Hepatic stellate cell (primary cell): ENCODE results near the gene XXYLT1.
"Not testable (repeated sequence)": the region's sequence is repeated elsewhere in the genome, so short reads cannot be mapped to it uniquely, and the experiment has no call there.

ENCODE experiments used
- DNase-seq: peaks from one replicate; pipeline ENCODE4 v3.0.0; 2011; ENCODE audit warnings: low spot score

Gene XXYLT1

DNA sequence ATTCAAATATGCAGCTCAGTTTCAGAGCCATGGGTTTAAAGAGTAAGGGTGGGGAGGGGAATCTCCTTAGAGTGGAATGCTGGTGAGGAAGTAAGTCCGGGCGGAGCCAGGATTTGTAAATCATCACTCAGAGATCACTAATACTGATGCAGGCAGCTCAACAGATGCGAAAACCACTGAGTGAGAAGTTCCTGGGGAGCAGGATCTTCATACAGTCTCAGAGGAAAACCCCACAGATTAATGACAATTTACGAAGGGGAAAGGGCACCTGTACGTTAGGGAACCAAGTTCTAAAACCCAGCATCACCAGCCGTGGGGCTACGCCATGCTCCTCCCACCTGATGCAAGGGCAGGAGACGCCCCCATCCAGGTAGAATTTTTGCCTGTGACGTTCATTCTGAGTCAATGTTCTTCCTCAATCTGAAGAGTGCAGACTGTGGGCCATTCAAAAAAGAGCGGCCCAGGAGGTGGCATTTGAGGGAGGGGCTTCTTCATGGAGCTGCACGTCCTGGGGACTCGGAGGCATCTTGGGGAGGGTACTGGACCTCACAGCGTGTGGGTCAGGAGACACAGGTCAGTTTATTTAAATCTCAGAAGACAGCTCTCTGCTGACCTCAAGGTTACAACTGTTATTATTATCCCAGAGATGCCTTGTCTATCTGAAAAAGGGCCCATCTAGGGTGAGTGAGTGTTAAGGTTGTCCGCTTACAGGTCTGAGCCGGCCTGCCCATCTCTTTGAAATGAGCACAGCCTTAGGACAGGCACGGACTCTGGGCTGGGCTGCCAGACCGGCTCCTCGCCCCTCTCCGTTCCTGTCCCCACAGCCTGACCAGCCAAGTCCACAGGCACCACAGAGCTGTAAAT, 228.0 kb downstream of the XXYLT1 start:
- no peak for DNase-seq

DNA sequence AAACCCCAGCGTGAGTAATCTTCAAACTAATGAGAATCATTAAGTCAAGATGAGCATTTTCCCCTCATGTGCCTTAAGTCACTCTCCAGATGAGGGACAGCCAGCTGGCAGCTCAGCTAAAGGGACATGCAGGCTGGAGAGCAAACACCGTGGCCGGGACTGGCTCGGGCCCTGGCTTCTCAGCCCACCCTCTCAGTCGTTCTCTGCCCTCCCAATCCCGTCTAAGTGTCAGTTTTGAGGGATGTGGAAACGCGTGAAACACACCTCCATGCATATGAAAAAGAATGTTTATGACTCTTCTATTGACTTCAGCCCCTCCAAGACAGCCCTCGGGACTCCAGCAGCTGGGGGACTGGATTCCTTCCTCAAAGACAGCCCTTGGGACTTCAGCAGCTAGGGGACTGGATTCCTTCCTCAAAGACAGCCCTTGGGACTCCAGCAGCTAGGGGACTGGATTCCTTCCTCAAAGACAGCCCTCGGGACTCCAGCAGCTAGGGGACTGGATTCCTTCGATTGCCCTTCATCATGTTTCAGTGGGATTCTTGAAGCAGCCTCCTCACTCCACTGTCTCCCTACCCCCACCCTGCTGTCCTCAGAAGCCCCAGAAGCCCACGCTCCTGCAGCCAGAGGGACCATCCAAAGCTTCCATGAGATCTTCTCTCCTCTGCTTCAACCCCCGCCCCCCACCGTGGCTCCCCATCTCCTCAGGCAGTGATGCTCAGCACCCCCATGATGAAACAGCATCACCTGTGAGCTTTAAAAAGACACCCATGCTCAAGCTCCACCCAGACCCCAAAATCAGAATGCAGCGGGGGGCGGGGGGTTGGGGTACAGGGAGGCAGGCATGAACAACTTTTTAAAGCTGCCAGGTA, 228.9 kb downstream of the XXYLT1 start:
- no peak for DNase-seq

DNA sequence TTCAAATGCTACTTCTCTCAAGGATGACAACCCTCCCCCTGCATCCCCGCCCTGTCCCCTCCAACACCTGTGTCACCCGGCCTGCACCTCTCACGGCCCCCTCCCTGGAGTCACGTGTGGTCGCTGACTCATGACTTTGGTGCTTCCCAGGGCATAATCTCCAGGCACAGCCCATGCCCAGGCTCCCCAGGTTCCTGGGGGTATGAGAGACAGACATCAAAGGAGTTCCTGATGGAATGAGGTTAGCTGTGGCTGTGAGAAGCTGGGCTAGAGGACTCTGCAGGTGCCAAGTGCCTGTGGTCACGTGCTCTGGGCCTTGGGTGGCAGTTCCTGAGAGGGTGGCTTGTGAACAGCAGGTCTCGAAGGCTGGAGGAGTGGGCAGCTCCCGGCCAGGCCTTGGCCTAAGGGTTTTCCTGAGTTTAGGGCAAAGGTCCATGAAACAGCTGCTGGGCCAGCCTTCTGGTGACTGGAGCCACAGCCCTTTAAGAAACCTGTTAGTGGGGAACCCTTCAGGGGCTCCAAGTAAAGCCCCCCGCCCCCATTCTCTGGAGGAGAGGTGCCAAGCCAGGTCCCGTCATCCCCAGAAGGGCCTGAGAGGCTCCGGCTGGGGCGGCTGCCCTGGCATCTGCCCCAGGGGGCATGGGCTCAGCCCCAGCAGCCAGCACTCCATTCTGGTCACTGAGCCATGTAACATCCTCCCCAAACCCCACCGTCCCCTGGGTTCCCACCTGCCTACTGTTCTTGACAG, 230.0 kb downstream of the XXYLT1 start:
- no peak for DNase-seq

DNA sequence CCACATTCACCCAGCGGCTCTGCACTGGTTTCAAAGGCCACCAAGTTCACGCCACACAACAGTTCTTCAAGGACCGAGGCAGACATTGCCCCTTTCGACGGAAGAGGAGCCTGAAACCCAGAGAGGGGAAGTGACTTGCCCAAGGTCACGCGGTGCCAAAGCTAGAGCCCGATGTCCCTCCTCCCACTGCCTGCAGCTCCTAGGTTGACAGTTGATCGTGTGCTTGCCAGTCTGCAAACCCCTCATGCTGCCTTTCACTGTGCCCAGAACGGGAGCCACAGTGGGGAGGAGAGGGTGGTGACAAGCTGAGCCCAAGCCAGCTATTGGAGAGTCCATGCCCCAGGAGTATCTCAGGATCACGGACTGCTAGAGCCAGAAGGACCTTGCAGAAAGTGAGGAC, 230.9 kb downstream of the XXYLT1 start:
- no peak for DNase-seq

DNA sequence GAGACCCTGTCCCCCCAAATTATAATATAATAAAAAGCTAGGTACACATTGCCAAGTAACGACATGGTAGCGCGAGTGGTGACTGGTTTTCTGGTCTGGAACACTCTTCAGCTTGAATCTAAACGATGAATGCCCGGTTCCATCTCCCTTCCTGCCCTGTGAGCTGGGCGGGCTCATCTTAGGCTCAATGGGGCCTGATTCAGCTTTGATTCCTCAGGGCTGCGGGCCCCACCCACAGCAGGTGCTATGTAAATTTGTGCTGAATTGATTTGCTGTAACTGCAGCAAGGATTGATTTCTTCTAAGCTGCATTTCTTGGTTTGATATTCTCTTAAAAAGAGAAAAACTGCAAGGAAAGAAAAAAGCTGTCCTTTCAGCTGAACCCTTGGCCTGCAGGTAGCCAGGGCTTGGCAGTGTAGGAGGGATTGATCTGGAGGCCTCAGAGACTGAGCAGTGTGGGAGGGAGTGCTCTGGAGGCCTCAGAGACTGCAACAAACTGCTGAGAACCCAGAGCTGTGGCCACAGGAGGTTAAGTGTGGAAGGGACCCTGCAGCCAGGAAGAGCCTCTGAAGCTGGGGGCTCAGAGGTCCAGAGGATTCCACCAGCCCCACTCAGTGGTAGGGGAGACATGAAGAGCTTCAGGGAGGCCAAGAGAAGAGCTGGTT, 231.6 kb downstream of the XXYLT1 start:
- DNase-seq = no peak

DNA sequence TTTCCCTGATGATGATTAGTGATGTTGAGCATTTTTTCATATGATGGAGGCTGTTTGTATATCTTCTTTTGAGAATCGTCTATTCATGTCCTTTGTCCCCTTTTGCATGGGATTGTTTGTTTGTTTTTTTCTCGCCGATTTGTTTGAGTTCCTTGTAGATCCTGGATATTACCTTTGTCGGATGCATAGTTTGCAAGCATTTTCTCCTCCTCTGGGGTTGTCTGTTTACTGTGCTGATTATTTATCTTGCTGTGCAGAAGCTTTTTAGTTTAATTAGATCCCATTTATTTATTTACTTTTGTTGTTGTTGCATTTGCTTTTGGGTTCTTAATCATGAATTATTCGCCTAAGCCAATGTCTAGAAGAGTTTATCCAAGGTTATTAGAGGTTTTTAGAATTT, 232.8 kb downstream of the XXYLT1 start:
- DNase-seq = no peak

DNA sequence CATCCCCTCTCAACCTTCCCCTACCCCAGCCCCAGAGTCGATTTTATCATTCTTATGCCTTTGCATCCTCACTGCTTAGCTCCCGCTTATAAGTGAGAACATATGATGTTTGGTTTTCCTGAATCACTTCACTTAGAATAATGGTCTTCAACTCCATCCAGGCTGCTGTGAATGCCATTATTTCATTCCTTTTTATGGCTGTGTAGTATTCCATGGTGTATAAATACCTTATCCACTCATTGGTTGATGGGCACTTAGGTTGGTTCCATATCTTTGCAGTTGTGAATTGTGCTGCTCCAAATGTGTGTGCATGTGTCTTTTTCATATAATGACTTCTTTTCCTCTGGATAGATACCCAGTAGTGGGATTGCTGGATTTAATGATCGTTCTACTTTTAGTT, 233.4 kb downstream of the XXYLT1 start:
- DNase-seq = not testable (repeated sequence)

DNA sequence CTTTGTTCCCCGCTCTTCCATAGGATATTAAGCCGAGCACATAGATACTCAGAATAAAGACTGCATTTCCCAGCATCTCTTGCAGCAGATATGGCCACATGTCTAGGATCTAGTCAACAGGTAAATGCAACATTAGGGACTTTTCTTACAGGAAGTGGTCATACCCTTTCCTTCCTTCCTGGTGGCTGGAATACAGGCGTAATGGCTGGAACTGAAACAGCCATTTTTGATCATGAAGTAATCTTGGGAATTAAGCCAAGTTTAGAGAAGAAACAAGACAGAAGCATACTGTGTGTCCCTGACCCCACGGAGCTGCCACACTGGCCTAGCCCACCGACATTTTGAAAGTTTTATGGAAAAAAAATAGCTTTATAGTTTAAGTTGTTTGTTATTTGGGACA, 234.0 kb downstream of the XXYLT1 start:
- DNase-seq = no peak

DNA sequence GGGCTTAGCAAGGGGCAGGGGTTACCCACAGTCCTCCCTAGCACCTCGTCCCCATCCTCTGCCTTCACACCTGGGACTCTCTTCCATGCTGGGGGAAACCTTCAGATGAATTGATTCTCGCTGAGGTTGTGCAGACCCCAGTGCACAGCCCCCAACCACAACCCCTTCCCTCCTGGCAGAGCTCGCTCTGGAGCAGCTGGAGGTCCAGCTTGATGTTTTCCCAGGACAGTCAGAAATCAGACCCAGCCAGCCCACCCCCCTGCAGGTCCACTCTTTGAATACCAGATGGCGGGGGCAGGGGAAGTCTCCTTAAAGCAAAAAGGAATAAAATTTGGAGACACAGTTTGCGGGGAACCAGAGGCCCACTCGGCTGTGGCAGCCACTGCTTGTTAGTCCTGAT, 234.4 kb downstream of the XXYLT1 start:
- no peak for DNase-seq

DNA sequence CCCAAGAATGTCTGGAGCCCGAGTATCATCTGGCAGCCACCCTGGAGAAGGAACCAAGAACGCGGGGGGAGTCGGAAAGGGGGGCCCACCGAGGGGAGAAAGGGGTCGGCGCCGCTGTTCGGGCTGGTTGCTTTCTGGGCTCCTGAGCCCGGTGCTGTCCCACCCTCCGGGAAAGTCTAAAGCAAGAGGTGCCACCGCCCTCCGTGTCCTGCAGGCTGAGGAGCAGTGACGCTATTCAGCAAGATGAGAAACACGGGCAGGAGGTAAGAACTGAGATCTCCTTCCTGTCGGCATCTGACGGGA, 234.8 kb downstream of the XXYLT1 start:
- DNase-seq = no peak

DNA sequence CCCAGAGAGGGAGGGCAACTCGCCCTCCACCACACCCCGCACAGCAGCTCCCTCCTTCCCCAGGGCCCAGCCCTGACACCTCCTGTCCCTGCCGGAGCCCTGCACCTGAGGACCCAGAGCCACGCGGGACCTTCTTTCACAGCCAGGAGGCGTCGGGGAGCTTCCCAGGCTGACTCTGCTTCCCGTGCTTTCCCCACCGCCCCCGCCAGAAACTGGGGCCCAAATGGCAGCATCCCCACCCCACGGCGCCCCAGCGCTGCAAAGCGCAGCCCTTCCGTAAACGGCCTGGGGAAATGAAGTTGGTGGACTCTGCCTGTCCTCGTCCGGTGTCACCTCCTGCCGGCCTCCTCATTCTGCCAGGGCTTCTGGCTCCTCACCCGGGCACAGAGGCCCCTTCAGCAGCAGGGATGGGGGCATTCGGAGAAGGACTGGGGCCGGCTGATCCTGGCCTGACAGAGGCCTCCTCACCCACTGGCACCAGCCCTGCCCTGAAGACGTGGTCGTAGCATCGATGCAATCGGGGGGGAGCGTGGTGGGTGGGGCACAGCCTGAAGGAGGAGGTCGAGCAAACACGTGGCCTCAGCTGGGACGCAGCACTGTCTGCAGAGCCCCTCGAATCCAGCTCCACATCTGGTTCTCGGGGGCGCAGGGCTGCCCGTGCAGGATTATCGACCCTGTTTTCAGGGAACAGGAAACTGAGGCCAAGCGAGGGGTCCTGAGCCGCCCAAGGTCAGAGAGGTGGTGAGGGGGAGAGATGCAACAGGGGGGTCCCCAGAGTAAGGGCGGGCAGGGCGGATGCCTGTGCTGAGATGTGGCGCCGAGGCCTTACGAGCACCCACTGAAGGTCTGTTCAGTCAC, 235.4 kb downstream of the XXYLT1 start:
- no peak for DNase-seq

DNA sequence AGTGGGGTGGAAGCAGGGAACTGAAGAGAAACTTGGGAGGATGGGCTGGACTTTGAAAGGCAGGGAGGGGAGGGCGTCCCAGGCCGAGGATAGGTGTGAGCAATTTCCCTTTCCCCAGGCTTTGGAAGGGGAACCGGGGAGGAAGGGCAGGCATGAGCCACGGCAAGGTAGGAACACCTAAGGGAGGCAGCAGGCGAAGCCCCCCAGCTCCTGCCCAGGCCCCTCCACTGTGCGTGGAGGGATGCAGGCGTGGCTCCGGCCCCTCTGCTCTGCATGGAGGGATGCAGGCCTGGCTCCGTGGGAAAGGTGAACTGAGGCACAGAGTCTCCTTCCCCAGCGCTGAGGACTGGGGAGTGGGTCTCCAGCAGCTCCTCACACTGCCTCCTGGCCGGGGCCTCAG, 236.4 kb downstream of the XXYLT1 start:
- no peak for DNase-seq

DNA sequence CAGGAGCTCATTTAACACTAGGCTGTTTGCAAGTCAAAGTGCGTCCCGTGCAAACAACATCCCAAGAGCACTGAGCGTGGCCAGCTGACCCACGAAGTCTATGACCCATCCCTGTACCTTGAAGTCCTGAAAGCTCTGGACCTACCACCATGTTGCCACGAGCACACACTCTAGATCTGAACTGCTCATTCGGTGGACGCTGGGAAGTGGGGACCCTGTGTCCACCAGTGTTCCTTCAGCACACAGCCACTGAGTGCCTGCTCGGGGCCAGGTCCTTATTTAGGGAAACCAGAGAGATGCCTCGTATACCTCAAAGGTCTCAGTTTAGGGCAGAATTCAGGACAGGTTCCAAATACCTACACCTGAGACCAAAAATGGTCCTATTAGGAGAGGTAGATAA, 236.9 kb downstream of the XXYLT1 start:
- DNase-seq = no peak

DNA sequence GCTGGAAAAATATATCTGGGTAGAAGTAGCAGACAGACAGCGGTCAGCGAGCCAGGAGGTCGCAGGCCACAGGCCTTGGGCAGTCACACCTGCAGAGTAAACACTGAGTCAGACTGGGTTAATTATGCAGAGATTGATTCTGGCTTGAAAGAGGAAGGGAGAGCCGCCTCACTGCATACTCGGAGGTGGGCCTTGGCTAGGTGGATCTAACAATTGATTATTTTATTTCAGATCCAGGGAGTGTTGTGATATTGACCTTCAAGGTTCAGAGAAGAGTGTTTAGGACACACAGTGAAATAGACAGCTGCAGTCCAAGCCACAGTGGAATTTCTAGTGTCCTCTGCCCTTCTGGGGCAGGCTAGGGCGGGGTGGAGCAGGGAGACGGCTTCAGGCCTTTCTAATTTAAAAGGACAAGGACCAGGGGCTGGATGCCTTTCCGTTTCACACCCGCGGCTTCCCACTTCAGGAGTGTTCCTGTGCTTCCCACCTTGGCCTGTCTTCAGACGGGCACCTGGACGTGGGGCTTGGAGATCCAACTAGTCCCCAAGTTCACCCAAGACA, 237.3 kb downstream of the XXYLT1 start:
- DNase-seq = no peak

DNA sequence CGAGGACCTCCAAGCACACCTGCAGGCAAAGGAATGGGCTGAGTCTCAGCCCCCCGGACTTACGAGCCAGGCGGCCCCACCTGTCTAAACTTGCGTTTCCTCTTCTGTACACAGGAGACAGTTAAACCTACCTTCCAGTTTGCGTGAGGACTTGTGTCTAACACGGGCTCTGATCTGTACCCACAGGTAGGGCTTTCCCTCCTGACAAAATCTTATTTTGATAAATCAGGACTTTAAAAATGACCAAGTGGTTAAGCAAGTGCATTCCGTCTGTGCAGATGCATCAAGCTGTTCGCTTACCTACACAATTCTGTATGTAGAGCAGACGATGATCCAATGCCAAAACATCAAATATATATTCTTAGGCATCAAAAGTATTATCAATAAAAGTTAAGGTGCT, 238.0 kb downstream of the XXYLT1 start:
- DNase-seq = no peak

DNA sequence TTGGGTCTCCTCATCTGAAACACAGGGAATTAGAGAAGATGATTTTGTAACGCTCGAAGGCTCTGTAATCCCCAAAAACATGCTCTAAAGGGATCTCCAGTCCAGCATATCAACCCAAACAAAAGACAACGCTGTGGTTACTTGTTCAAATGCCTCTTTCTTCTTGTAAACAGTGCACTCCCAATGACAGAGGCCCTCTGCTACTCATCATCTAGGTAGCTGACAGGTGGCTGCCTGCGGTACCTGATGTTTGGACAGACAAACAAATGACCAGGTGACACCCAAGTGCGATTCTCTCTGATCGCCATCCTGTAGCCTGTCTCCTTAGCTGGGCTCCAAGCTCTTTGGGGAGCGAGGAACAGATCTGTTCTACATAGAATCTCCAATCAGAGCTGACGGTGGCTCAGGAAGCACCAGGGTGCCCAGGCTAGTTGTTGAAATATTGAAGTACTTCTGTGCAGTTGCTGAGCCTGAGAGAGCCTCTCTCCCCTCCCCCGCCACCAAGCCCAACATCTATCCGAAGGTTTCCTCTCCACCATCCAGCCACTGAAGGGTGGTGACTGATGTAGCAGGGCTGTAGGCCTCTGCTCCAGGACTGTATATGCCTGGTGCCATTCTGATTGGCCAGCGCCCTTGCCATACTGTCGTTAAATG, 238.7 kb downstream of the XXYLT1 start:
- DNase-seq = no peak

DNA sequence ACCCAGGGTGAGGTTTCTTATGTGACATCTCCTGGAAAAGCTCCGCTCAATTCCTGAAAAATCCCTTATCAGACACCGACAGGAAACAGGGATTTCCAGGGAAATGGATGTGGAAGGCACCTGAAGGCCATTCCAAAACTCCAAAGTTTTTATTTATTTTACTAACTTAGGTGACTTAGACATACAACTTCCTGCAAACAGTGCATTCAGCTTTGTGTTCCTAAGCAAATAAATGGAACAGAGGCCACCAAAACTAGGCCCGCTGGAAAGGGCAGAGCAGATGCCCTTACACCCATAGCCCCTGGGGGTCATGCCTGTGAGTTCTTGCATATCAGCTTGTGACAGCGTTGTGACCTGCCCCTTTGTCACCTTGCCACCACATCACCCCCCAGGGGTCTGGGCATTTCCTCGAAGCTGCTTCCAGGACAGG, 239.4 kb downstream of the XXYLT1 start:
- DNase-seq = no peak

DNA sequence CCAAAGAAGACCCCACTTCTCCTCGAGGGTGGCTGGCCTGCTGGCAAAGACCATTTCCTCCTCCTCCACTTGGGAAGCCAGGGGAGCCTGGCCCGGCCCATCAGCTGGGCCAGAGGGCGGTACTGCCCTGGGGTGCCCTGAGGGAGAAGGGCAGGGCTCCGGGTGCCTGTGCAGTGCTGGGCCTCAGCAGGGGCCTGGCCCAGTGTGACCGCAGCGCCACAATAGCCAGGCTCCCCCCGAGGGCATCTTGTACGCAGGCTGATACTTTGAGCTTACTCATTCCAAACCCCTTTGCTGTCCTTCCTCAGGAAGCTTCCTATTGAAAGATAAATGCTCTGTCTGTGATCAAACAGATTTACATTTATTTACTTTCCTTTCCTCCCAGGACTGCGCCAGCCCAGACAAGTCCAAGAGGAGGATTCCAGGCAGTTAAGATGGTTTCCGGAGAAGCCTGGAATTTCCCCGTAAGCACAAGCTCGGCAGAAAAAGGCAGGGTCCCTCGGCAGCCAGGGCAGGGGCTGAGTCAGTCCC, 240.1 kb downstream of the XXYLT1 start:
- DNase-seq = no peak

DNA sequence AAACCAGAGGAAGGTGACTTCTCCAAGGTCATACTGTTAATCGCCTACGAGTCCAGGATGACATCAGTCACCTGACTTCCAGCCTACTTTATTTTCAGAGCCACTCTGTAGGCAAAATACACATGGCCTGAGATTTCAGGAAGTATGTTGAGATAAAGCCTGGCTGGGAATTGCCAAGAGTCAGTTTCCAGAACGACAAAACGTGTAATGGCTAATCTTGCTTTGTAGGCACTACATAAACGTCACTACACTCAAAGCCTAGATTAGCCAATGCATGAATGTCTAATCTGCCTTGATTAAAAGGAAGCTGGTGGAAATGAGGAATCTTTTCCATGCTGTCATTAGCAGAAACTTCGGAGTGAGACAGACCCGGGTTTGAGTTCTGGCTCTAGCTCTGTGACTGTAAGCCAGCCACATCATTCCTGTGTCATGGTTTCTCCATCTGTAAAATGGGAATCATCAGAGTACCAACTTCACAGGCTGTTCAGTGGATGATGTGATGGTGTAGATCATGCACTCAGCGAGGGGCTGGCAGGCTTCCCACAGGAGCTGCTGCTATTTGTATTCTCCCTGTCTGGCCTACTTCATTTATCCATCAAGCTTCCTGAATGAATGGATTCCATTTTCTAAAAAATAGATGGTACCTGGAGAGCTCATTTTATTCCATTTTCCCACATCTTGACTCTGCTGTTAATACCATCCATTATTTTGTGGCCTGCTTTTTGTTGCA, 241.9 kb downstream of the XXYLT1 start:
- no peak for DNase-seq

DNA sequence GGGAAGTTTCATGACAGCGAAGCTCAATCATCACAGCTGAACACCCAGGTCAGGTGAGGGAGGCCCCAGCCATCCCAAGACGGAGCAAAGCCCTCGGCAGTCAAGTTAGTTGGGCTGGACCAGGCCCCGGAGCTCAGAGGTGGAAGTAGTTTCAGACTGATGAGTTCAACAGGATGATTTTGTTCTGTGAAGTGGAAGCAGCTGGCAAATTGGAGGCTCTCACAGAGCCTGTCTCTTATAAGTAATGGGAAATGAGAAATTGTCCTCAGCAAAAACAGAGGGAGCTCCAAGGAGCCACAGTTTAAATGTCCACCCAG, 245.1 kb downstream of the XXYLT1 start:
- no peak for DNase-seq
